VCaP (cell line): Measurements from ENCODE around the gene GPR26.

Source experiments
- H3K27ac ChIP-seq: fragments of 450-650 bp; 2 replicates; pipeline ENCODE4 v1.5.1; 2017
- TF ChIP-seq, protein P1 (sequence below): fragments of 450-650 bp; conservative IDR thresholded peaks from 2 replicates; pipeline ENCODE4 v1.5.1; 2017; ENCODE audit warnings: mild to moderate bottlenecking, moderate library complexity

GPR26 gene

DNA sequence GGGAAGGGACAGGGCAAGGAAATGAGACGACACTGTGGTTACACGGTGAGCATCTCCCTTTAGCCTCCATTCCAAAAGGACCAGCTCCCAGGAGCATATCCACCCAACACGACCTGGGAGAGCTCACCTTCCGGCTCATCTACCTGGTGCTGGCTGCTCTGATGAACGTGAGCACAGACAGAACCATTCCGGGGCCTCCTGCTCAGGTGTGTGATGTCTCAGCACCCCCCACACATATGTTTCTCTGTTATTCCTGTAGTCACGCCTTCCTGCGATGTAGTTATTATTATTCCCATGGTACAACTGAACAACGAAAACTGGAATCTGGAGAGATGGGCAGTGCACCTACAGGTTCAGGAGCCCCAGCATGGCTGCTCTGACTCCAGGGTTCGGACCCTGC is 20.5 kb upstream of the GPR26 start:
- TF ChIP-seq, protein P1, sequence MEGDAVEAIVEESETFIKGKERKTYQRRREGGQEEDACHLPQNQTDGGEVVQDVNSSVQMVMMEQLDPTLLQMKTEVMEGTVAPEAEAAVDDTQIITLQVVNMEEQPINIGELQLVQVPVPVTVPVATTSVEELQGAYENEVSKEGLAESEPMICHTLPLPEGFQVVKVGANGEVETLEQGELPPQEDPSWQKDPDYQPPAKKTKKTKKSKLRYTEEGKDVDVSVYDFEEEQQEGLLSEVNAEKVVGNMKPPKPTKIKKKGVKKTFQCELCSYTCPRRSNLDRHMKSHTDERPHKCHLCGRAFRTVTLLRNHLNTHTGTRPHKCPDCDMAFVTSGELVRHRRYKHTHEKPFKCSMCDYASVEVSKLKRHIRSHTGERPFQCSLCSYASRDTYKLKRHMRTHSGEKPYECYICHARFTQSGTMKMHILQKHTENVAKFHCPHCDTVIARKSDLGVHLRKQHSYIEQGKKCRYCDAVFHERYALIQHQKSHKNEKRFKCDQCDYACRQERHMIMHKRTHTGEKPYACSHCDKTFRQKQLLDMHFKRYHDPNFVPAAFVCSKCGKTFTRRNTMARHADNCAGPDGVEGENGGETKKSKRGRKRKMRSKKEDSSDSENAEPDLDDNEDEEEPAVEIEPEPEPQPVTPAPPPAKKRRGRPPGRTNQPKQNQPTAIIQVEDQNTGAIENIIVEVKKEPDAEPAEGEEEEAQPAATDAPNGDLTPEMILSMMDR, result no peak
- H3K27ac ChIP-seq, result no peak overlapping the region

DNA sequence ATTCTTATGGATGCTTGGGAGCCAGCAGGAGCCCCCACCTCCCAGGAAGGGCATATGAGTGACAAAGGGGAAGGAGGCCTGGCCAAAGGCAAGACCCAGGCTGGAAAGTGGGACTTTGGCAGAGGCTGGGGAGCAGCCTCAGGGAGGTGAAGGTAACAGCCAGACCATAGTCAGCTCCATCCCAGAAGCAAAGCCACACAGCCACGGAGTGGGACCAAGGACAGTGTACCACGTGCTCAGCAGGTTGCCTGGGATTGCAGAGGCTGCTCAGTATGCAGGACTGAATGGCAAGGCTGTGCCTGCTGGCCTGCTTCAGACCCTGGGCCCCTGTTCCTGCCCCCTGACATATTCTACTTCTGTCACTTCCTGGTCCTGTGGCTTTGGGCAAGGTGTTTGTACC is 17.6 kb upstream of the GPR26 start:
- TF ChIP-seq, protein P1, result no peak

DNA sequence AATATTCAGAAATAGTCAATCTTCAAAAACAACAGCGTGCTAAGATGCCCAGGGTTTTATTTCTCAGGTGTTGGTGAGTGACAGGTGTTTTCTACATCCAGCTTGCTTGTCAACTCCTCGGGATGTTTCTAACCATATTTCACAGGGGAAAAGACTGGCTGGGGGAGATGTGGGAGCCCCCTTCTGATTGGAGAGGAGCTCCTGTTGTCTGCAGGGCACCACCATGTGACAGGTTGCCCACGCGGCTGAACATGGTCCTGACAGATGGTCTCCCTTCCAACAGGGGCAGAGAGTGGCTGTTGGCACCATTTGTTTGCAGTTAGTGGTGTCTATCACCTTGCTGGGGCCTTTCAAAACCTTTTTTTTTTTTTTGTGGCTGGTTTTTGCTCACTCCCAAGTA is 16.5 kb upstream of the GPR26 start:
- TF ChIP-seq, protein P1, result no peak
- no peak overlapping the region for H3K27ac ChIP-seq

More for the DNA sequence above, 17.6 kb upstream of the GPR26 start:
- no peak overlapping the region for H3K27ac ChIP-seq

DNA sequence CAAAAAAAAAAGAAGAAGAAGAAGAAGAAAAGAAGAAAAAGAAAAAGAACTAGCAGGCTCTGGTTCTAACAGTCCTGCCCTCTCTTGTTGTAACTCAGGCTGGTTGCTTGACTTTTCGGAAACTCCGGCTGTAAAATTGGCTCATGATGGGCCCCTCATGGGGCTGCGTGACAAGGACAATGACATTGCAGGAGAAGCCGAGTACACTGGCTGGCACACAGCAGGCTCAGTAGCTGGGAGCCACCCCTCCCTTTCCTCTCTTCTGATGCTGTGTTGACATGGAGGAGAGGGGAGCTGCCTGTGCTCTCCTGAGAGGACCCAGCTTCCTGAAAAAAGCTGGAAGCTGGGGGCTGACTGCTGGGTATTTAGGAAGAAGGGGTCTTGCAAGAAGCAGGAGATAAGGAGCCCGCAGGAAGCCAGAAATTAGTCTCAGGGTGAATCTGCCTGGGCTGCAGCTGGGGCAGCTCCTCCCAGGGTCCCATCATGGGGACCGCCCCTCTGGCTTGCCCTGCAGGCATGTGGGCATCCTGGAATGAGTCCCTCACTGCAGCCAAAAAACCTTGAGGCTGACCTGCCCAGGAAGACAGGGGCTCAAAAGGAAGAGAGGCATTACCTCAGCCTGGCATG is 14.6 kb upstream of the GPR26 start:
- TF ChIP-seq, protein P1, result no peak
- no peak overlapping the region for H3K27ac ChIP-seq

DNA sequence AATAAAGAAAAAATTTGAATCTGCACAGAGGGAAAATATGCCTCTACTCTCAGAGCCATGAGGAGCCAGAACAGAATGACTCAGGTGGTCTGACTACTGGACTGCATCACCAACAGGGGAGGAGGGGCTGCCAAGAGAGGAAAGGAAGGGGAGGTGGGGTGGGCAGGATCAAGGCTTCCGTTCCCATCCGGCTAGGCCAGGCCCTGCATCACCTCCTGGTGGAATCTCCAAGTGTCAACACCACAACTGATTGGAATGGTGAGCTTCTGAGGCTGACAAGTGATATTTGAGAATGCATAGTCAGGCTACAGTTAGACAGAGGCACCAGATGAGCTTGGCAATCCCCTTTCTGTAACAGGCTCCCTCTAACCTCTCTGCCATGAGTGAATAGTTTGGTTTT is 10.4 kb upstream of the GPR26 start:
- no peak overlapping the region for H3K27ac ChIP-seq
- TF ChIP-seq, protein P1, result no peak

DNA sequence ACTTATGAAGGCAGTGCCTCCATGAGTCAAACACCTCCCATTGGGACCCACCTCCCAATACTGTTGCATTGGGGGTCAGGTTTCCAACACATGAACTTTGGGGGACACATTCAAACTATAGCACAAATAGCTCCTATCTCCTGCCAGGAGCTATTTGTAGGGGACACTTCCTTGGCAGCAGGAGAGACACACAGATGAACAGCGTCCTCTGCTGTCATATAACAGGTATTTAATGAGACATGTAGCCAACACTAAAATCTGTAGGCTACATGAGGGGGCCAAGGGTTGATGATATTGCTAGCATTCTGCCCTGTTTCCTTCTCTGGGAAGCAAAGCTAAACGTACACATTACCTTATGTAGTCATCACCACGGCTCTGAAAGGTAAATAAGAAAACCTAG is 2.6 kb upstream of the GPR26 start:
- no peak overlapping the region for H3K27ac ChIP-seq
- TF ChIP-seq, protein P1, result no peak

DNA sequence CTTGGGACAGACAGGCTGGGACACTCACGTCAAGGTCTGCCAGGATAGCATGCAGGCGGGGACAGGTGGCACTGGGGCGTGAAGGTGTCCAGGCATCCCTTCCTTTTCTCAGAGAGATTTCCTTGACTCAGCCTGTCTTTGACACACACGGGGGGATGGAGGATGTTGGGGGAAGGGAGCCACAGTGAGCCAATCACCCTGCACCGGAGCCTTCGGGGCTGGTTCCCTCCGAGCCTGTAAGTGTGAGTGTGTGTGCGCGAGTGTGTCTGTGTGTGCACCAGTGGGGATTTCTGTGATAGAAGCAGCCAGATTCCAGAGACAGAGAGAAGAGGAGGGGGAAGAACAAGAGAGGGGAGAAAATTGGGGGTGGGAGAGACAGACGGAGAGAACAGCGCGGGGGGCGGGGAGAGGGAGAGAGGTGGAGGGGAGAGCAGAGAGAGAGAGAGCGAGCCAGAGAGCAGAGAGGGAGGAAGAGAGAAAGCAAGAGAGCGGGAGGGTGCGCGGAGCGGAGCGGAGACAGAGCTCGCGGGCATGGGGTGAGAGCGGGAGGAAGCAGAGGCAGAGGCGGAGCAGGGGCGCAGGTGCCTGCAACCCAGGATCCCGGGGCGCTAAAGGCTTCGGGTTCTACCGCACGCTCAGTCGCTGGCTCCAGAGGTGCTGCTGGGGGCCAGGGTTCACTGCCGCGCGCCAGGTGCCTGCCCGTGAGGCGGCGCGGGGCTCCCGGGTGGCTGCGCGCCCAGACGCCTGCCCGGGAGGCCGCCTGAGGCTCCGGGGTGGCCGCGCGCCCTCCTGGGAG is 466 bp upstream of the GPR26 start:
- TF ChIP-seq, protein P1, result no peak

More for the DNA sequence above, 466 bp upstream of the GPR26 start:
- H3K27ac ChIP-seq, result no peak overlapping the region
